DOHH2 (cell line): ENCODE data around the gene MTFMT.

Experiments used
- CTCF ChIP-seq: fragments of 200-600 bp; sonication (generic); IDR thresholded peaks from one replicate; pipeline ENCODE4 v1.5.1; 2014; ENCODE audit warnings: antibody characterized with exemption, mild to moderate bottlenecking, low read depth, low read length; ENCODE audit not compliant: poor library complexity, severe bottlenecking
- EZH2phosphoT487 ChIP-seq: fragments of 200-600 bp; sonication (generic); IDR thresholded peaks from 2 replicates; pipeline ENCODE4 v1.6.1; 2017; ENCODE audit warnings: borderline replicate concordance, mild to moderate bottlenecking, antibody characterized with exemption, low read length, moderate library complexity, mixed read lengths

- TF ChIP-seq CTCF (no peak), EZH2phosphoT487 (no peak)
Measured at GRCh38 chr15:65034719-65035118, 5.3 kb upstream of the MTFMT start.
